NT2/D1 (cell line): ENCODE results near the gene RETSAT.

ENCODE experiments used
- SUZ12 ChIP-seq: IDR thresholded peaks from 2 replicates; pipeline ENCODE4 v1.6.1; 2011; ENCODE audit not compliant: insufficient read length, insufficient read depth; ENCODE audit errors: extremely low read depth
- YY1 ChIP-seq: IDR thresholded peaks from 2 replicates; pipeline ENCODE4 v1.6.1; 2011; ENCODE audit not compliant: insufficient read length, insufficient read depth
- ZNF274 ChIP-seq: IDR thresholded peaks from 2 replicates; pipeline ENCODE4 v1.6.1; 2011; ENCODE audit warnings: mild to moderate bottlenecking, low read depth, low read length

DNA sequence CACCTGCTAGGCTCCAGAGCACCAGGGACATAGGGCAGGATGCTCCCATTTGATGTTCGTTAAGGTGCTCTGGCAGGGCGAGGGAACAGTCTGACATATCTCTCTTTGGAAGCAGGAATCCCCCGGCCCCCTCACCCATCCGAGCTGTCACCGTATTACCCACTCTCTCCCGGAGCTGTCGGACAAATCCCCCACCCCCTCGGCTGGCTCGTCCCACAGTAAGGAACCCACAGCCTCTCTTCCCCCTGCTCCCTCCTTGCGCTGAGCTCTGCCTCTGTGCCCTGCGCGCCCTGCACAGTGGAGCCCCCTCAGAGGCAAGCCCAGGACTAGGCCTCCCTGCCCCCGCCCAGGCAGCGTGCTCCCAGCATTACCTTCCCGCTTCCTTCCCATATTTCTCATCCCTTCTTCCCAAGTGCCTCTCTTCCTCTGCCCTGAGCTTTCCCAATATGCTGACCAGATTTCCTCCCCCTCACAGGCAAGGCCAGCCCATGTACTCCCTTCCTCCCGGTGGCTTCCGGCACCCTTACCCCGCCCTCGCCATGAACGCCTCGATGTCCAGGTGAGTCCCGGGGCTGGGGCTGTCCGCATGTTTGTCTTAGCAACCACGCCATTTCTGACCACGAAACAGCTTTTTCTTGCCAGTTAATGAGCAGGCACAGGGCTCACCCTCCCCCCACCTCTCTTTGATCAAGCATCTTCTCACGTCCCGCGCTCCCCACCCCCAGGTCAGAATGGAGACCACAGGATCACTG, 50.4 kb downstream of the RETSAT start:
- TF ChIP-seq ZNF274, result no peak
- no peak for TF ChIP-seq YY1
- no peak for TF ChIP-seq SUZ12
